HG03025 (cell line): ENCODE results near the gene CDH23.

ENCODE experiments used
- ATAC-seq: cut with Tn5 transposase; IDR thresholded peaks from one replicate; pipeline ENCODE4 v1.9.1; 2021; ENCODE audit warnings: mild to moderate bottlenecking, moderate library complexity; ENCODE audit not compliant: unreplicated experiment, low FRiP score

The CDH23 gene

DNA sequence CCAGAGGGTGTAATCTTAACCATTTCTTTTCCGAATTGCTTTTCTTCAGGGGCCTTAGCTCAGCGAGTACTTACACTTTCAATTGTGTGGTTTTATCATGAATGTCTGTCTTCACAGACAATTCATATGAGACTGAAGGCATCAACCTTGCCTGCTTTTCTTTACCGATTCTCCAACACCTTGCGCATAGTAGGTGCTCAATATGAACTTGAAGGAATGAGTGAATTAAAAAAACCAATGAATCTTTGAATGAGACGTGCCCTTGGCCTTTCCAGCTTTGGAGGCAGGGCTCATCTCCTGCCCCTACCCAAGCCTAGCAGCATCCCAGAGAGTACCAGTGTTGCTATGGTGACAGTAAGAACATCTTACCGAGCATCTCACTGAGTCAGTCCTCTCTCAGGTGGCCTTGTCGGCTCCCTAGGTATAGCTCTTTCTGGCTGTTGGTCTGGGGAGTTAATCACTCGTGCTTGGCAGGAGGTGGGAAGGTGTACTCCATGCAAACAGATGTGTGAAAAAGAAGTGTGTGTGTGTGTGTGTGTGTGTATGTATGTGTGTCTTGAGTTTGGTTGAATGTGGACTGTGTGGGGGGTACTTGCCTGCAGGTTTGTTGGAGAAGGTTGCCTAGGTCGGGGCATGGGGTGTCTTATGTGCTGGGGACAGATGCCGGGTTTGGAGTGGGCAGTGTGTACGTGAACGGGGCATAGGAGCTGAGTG is 215.1 kb downstream of the CDH23 start:
- no peak for ATAC-seq

DNA sequence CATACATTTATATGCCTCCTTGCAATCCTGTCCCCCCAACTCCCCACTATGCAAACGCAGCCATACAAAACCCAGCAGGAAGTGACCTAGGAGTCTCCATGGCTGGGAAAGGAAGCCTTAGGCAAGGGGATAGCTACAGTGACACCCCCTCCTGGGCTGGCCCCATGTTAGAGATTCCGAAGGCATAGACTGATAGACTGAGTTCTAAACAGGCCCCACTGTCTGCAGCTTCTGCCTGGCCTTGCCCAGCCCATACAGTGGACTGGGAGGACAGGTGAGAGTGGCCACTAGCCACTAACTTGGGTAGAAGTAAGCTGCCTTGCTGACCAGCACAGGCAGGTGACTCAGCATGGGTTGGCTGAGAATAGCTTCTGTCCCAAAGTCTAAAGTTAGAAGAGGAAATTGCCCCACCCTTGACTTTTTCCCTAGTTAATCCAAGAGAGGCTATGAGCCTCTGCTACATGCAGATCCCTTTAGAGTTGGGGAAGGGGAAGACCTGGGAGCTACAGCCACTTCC is 216.6 kb downstream of the CDH23 start:
- no peak for ATAC-seq

DNA sequence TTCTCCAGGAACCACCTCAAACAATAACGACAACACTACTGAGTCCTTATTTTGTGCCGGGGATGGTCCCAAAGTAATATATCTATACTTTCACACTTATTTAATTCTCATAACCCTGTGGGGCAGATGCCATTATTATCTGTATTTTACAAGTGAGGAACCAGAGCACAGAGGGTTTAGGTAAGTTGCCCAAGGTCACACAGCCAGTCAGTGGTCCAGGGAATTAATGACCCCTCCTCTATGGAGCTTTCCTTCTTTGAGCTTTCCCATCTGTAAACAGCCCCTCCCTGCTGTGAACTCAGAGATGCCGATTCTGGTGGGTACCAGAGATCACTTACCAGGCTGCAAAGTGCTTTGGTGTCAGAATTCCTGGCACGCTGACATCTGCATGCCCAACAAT is 217.2 kb downstream of the CDH23 start:
- ATAC-seq = no peak

GRCh38 chr10:71614946-71615345 is 218.2 kb downstream of the CDH23 start:
- no peak for ATAC-seq

GRCh38 chr10:71615538-71616329 is 219.0 kb downstream of the CDH23 start:
- no peak for ATAC-seq

DNA sequence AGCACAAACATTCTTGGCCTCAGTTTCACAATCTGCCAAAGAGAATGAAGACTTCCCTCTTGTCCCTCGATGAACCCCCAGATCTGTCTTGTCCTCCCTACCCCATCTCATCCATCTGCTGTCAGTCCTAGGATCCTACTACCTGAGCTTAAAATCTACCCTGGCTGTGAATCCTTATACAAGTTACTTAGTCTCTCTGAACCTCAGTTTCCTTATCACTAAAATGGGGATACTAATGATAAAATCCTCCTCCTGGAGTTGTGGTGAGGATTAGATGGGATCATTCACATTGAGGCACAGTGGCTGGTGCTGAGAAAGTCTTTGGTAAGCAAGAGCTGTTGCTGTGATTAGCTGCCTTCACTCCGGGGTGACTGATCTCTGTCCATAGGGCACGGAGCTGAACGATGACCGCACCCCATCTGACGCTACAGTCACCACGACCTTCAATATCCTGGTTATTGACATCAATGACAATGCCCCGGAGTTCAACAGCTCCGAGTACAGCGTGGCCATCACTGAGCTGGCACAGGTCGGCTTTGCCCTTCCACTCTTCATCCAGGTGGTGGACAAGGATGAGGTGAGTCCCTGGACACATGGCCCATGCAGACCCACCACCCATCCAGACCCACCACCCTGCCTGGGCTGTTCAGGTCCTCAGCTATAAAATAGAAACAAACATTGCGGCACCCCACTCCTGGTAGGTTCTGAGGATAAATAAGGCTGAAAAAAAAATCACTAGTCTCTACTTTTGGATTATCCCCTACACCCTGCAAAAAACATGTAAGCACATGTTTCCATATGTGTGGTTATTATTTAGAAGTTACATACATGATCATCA is 220.3 kb downstream of the CDH23 start:
- no peak for ATAC-seq

GRCh38 chr10:71618176-71618575 is 221.5 kb downstream of the CDH23 start:
- no peak for ATAC-seq

DNA sequence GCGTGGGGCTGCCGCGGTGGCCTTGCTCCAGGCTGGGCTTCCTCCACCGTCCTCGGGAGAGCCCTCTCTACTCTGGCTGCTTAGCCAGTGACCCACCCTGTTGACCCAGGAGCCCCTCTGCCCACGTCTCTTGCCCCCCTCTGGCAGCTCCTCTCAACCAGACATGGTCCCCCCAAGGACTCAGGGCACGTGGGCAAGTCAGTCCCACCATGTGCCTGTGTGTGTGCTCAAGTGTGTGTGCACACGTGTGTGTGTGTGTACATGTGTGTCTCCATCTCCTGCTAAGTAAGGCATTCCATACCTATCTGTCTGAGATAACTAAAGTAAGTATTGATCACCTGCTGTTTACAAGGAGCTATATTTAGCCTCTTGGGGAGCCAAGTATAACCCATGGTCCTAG is 221.9 kb downstream of the CDH23 start:
- ATAC-seq = no peak

- no peak for ATAC-seq
Observed at GRCh38 chr10:71620642-71621041, 223.9 kb downstream of the CDH23 start.

- ATAC-seq = no peak
Observed at GRCh38 chr10:71621231-71622153, 224.8 kb downstream of the CDH23 start.

DNA sequence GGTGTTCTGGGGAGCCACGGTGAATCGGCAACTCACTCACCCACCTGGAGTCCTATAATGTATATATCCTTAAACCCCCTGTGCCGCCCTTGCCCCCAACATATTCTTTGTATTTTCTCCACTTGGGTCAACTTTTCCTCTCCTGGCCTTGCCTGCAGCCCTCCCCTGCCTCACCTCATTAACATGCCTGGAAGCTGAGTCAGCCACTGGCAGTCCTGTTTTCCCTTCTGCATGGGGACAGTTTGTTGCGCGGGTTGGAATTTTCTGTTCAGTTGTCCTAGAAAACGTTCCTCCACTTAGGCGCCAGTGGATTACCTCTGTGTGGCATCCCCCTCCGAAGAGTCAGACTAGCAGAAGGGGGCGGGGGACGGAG is 225.4 kb downstream of the CDH23 start:
- ATAC-seq = no peak

GRCh38 chr10:71622616-71623015 is 225.9 kb downstream of the CDH23 start:
- no peak for ATAC-seq

GRCh38 chr10:71623098-71623985 is 226.6 kb downstream of the CDH23 start:
- ATAC-seq = no peak

DNA sequence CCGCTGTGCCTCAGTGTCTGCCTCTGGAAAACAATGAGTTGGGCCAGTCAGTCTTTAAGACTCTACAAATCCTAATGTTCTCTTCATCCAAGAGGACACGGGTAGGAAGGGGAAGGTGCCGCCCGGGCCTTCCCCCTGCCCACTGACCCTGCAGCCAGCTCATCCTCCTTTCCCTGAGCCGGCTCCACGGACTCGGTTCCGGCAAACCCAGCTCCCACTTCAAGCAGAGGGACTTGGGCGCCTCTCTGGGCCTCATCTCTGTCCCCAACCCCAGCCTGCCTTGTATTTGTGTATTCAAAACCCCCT is 227.2 kb downstream of the CDH23 start:
- ATAC-seq = no peak

DNA sequence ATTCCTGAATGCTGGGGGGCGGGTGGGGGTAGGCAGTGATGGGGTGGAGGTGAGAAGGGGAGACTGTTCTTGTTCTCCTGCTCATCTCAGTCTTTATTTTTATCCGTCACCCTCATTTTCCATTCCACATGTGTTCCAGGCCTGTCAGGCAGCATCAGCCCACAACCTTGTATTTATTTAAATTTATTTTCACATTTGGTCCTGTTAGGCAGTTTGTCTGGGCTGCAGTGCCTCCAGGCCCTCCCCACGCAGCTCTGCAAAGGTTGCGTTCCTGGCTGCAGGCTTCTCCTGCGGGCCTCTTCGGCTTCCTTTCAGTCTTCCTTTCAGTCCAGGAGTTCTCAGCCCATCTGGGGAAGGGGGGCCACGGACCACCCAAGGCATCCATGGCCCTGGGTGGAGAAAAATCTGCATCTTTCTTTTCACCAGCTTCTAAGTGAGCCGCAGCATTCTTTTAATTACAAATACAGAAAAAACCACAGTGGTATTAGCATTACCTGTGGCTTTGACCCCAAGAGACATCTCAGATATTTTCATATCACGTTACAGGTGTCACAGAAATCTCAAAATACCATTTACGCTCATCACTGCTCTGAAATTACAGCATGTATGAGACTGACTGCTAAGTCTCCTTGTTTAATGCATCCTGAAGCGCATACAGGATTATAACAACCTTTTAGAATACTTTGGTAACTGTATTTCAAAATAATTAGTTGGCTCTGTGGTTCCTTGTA is 228.9 kb downstream of the CDH23 start:
- ATAC-seq = no peak

- no peak for ATAC-seq
Observed at GRCh38 chr10:71627230-71627939, 230.7 kb downstream of the CDH23 start.

GRCh38 chr10:71627956-71628355 is 231.2 kb downstream of the CDH23 start:
- ATAC-seq = no peak

DNA sequence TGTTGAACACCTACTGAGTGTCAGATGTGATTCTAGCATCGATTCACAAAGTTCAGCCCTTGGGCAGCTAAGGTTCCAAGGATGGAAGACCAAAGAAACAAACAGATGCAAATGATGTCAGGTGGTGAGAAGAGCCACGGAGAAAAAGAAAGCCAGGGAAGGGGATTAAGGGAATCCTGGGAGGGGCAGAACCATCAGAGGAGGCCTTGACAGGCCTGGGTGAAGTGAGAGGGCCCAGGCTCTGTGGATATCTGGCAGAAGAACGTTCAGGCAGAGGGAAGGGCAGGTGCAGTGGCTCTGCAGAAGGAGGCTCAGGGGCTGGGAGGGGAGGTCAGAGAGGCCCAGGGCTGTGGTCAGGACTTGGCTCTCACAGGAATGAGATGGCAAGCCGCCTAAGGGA is 232.4 kb downstream of the CDH23 start:
- no peak for ATAC-seq
